Kidney (tissue), 14 donors: ENCODE results near the gene RPL10A. TPM values are rescaled to one million over a fixed set of nuclear protein-coding genes. Genes with fewer than 3 reads are reported as not detected.

ENCODE experiments used
- DNase-seq, 5 donors: peaks; one replicate each; pipeline ENCODE4 v3.0.0-alpha.2; 2013 to 2020
- FAIRE-seq: peaks from 2 replicates; lab custom pipeline; 2012; peaks lifted over from hg19 to GRCh38; lab: Jason Lieb, UNC
- H3K27ac ChIP-seq, 2 donors: one replicate each; pipeline ENCODE4 v1.7.0; 2013; ENCODE audit warnings: low read depth in 2 of 2, low read length in 2 of 2, inconsistent platforms in 1 of 2
- H3K27me3 ChIP-seq: one replicate; pipeline ENCODE4 v1.7.1; 2013; ENCODE audit warnings: low read length, inconsistent platforms; ENCODE audit not compliant: control insufficient read depth, insufficient read depth
- H3K36me3 ChIP-seq, 3 donors: one replicate each; pipeline versions ENCODE4 v1.7.0 to v1.7.1; 2013; ENCODE audit warnings: low read length in 3 of 3, control low read depth in 1 of 3, inconsistent platforms in 1 of 3; ENCODE audit not compliant: insufficient read depth in 3 of 3, control insufficient read depth in 2 of 3
- H3K4me1 ChIP-seq, 3 donors: one replicate each; pipeline versions ENCODE4 v1.7.0 to v1.7.1; 2013; ENCODE audit warnings: low read length in 3 of 3, inconsistent platforms in 1 of 3, low read depth in 1 of 3; ENCODE audit not compliant: control insufficient read depth in 2 of 3, insufficient read depth in 2 of 3
- H3K4me3 ChIP-seq, 3 donors: one replicate each; pipeline versions ENCODE4 v1.7.0 to v1.8.1; 2013; ENCODE audit warnings: low read length in 3 of 3, control low read depth in 1 of 3, inconsistent platforms in 1 of 3
- H3K9ac ChIP-seq, 3 donors: one replicate each; pipeline versions ENCODE4 v1.7.0 to v1.7.1; 2013; ENCODE audit warnings: low read length in 3 of 3, control low read depth in 1 of 3, inconsistent platforms in 1 of 3
- H3K9me3 ChIP-seq, 3 donors: one replicate each; pipeline versions ENCODE4 v1.7.0 to v1.7.1; 2013; ENCODE audit warnings: low read length in 3 of 3, control low read depth in 1 of 3, inconsistent platforms in 1 of 3; ENCODE audit not compliant: control insufficient read depth in 2 of 3, insufficient read depth in 1 of 3
- intact Hi-C: fragments of 100-400 bp; cut with DNase I; formaldehyde crosslinking; loops from one replicate; pipeline ENCODE4 v1.11.1; 2022
- polyA plus RNA-seq: library from polyadenylated mRNA; stranded (reverse); fragments of 350-450 nt; fragmentation: Illumina TruSeq; extraction: RNeasy Lipid Tissue Mini Kit (QIAGEN cat#74804); gene quantifications from one replicate; pipeline ENCODE4 v1.2.3, GENCODE V29; 2014; ENCODE audit warnings: low read depth, low replicate concordance; ENCODE audit not compliant: insufficient read depth
- total RNA-seq: library from RNA; stranded (reverse); fragmentation: NEBNext Ultra II Directional; extraction: Animal tissue kit (Norgen Biotek cat#: 25700); gene quantifications from one replicate; pipeline ENCODE4 v1.2.1, GENCODE V29; 2021
- TF ChIP-seq, protein P1 (sequence below): IDR thresholded peaks from 3 replicates; pipeline ENCODE4 v1.5.1; 2012; ENCODE audit warnings: mild to moderate bottlenecking, moderate library complexity, borderline replicate concordance; ENCODE audit not compliant: insufficient read depth; ENCODE audit errors: extremely low read depth
- donor health status: control.
- donor health status: control.
- donor health status: control.
- donor health status: control.
- donor health status: control.
- donor health status: DM: yes; HTN: yes; CAD: no.
- donor health status: Normal renal cell carcinoma (clear cell type).

The RPL10A gene
- total and polyA plus RNA-seq, 2 donors from 2014 or later, result 1,159 to 1,291 TPM

DNA sequence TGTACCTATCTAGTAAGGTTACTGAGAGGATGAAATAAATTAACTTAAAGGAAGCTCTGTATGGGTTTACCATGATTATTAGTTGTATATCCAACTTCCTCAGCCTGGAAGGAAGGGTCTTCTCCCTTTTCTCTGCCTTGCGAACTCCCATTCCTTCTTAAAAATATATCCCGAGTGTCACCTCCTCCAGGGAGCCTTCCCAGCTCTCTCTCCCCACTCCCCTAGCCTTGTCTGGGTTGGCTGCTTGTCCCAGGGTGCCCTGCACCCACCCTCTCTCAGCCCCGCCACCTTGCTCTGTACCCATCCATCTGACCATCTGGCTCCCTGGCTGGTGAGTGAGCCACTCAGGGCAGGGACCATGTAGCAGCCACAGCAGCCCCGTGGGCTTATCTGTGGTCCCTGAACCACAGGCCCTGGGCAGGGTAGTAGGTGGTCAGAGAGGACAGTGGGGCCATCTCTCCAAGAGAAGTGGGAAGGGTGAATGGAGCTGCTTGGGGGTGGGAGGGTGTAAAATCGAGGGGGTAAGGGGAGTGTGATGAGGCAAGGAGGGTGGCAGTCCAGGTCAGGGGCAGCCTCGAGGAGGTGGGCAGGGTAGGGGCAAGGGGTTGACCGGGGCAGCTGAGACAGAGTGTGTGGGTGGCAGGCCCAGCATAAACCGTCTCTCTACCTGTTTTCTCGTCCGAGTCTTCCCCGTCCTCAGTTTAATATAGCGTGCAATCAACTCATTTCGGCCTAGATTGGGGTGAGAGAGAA is 15.9 kb downstream of the RPL10A start:
- no peak overlapping the region for H3K27ac ChIP-seq
- DNase-seq (peak in 1 of 5 donors; percentile 59), FAIRE-seq (no peak)
- no peak overlapping the region for H3K9ac ChIP-seq
- no peaks in the 10 kb centered on the region for H3K9me3 ChIP-seq
- H3K27me3 ChIP-seq, result no peaks in the 10 kb centered on the region
- no peaks in the 10 kb centered on the region for H3K36me3 ChIP-seq
- intact Hi-C loops, result no loop called here
- peaks cover 0 to 21% (median 19%) of the 10 kb centered on the region in 3 donors for H3K4me1 ChIP-seq
- TF ChIP-seq, protein P1, sequence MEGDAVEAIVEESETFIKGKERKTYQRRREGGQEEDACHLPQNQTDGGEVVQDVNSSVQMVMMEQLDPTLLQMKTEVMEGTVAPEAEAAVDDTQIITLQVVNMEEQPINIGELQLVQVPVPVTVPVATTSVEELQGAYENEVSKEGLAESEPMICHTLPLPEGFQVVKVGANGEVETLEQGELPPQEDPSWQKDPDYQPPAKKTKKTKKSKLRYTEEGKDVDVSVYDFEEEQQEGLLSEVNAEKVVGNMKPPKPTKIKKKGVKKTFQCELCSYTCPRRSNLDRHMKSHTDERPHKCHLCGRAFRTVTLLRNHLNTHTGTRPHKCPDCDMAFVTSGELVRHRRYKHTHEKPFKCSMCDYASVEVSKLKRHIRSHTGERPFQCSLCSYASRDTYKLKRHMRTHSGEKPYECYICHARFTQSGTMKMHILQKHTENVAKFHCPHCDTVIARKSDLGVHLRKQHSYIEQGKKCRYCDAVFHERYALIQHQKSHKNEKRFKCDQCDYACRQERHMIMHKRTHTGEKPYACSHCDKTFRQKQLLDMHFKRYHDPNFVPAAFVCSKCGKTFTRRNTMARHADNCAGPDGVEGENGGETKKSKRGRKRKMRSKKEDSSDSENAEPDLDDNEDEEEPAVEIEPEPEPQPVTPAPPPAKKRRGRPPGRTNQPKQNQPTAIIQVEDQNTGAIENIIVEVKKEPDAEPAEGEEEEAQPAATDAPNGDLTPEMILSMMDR, result no peak
- H3K4me3 ChIP-seq, result no peak overlapping the region

DNA sequence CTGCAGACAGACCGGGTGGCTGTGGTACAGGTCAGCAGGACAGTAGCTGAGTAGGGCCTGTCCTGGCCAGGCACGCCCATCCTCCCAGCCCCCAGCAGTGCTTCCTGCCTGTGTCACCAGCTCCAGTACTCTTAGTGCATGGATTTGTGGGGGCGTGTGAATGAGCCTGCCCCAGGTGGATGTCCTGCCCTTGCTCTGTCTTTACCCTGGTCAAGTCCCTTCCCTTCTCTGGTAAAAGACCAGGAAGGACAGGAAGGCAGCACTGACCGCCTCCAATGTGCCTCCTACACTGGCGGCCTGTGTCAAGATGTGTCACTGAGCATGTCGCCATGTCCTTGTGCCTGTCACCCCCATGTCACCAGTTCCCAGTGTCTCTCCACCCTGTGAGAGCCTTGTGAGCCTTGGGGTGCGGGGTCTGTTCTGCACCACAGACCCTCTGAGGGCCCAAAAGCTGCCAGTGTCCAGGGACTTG is 16.8 kb downstream of the RPL10A start:
- intact Hi-C loops, result no loop called here
- peak in 2 of 5 donors; percentile 59 to 66 for DNase-seq
- TF ChIP-seq, protein P1, result no peak
- H3K27me3 ChIP-seq, result no peaks in the 10 kb centered on the region
- no peak overlapping the region for H3K4me3 ChIP-seq
- H3K4me1 ChIP-seq, result peaks cover 0 to 21% (median 19%) of the 10 kb centered on the region in 3 donors
- peak overlapping the region; percentile 68 to 91 for H3K27ac ChIP-seq
- no peaks in the 10 kb centered on the region for H3K36me3 ChIP-seq
- peak overlapping the region in 1 of 3 donors; percentile 53 for H3K9ac ChIP-seq
- no peak for FAIRE-seq
- no peaks in the 10 kb centered on the region for H3K9me3 ChIP-seq

DNA sequence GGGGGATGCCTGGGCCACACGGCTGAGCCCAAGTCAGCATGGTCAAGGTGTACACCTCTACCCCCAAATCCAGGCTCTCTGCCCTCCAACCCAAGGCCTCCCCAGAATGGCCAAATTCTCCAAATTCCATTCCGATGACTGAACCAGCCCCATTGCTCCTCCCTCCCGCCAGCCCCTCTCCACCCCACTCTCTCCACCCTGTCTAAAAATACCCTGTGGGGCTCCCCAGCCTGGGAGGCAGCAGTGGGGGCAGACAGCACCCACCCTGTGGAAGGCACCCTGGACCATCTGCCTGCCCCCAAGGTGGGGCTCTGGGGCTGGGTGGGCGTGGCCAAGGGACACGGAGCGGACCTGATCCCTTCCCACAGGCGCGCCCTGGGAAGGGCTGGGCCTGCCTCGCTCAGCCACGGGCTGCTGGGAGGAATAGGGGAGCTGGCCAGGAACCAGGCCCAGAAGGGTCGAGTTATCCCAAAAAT is 17.2 kb downstream of the RPL10A start:
- Histone ChIP-seq H3K4me3 (no peak overlapping the region), H3K9me3 (no peaks in the 10 kb centered on the region), H3K27me3 (no peaks in the 10 kb centered on the region), H3K4me1 (peaks cover 0 to 23% (median 19%) of the 10 kb centered on the region in 3 donors), H3K36me3 (no peaks in the 10 kb centered on the region), H3K27ac (peak overlapping the region; percentile 74 to 91), H3K9ac (peak overlapping the region in 1 of 3 donors; percentile 53)
- FAIRE-seq (no peak), DNase-seq (peak; percentile 53 to 83 (median 72))
- TF ChIP-seq, protein P1, result no peak
- intact Hi-C loops, result no loop called here
